CD14-positive monocyte (primary cell): ENCODE data around the gene RALGAPA2. TPM values are rescaled to one million over a fixed set of nuclear protein-coding genes. Genes with fewer than 3 reads are reported as not detected.

Experiments
- DNase-seq, 3 donors: peaks; one replicate each; pipeline ENCODE4 v3.0.0-alpha.2; 2011 to 2022
- H2AFZ ChIP-seq: 2 replicates; pipeline ENCODE4 v1.6.0; 2012; ENCODE audit warnings: mild to moderate bottlenecking, low read depth, low read length, inconsistent platforms; ENCODE audit not compliant: insufficient read depth, poor library complexity, severe bottlenecking
- H3K27ac ChIP-seq, 2 donors: 1 replicate in 1 of 2; 2 replicates in 1 of 2; pipeline ENCODE4 v1.5.1; 2012 to 2013; ENCODE audit warnings: low read length in 2 of 2, control low read depth in 1 of 2, inconsistent platforms in 1 of 2, low read depth in 1 of 2, mild to moderate bottlenecking in 1 of 2
- H3K27me3 ChIP-seq, 2 donors: one replicate each; pipeline versions ENCODE4 v1.6.0 to v1.6.1; 2011 to 2013; ENCODE audit warnings: low read length in 2 of 2; ENCODE audit not compliant: control insufficient read depth in 2 of 2, insufficient read depth in 2 of 2
- H3K36me3 ChIP-seq, 2 donors: replicated peaks in 1 of 2; 1 replicate in 1 of 2; 2 replicates in 1 of 2; pipeline versions ENCODE4 v1.5.1 to v1.6.1; 2012 to 2013; ENCODE audit warnings: low read length in 2 of 2, control low read depth in 1 of 2, inconsistent platforms in 1 of 2, mild to moderate bottlenecking in 1 of 2; ENCODE audit not compliant: insufficient read depth in 2 of 2, control insufficient read depth in 1 of 2
- H3K4me1 ChIP-seq, 2 donors: 1 replicate in 1 of 2; 2 replicates in 1 of 2; pipeline versions ENCODE4 v1.5.1 to v1.6.1; 2012 to 2013; ENCODE audit warnings: low read length in 2 of 2, control low read depth in 1 of 2, inconsistent platforms in 1 of 2, mild to moderate bottlenecking in 1 of 2, moderate library complexity in 1 of 2; ENCODE audit not compliant: insufficient read depth in 2 of 2, control insufficient read depth in 1 of 2
- H3K4me2 ChIP-seq: replicated peaks from 2 replicates; pipeline ENCODE3; 2012; ENCODE audit warnings: low read length, moderate library complexity, mild to moderate bottlenecking; ENCODE audit not compliant: poor library complexity, severe bottlenecking; ENCODE audit errors: extremely low read depth
- H3K4me3 ChIP-seq, 3 experiments: fragments of 200-600 bp in 1 of 3; sonication (generic) in 1 of 3; replicated peaks in 1 of 3; 1 replicate in 2 of 3; 2 replicates in 1 of 3; pipeline ENCODE4 v1.5.1; 2011 to 2013; ENCODE audit warnings: low read length in 3 of 3, mild to moderate bottlenecking in 3 of 3, control low read depth in 2 of 3, low read depth in 2 of 3, inconsistent platforms in 1 of 3, moderate library complexity in 1 of 3
- H3K79me2 ChIP-seq: 2 replicates; pipeline ENCODE4 v1.6.0; 2012; ENCODE audit warnings: mild to moderate bottlenecking, control low read depth, inconsistent platforms, low read length, moderate library complexity; ENCODE audit not compliant: insufficient read depth
- H3K9ac ChIP-seq: 2 replicates; pipeline ENCODE4 v1.6.0; 2017; ENCODE audit warnings: low read length, mild to moderate bottlenecking; ENCODE audit not compliant: insufficient read depth, poor library complexity, severe bottlenecking
- H3K9me3 ChIP-seq, 2 donors: replicated peaks in 1 of 2; 1 replicate in 1 of 2; 2 replicates in 1 of 2; pipeline versions ENCODE4 v1.5.1 to v1.6.1; 2012 to 2013; ENCODE audit warnings: low read length in 2 of 2, control low read depth in 1 of 2; ENCODE audit not compliant: control insufficient read depth in 1 of 2, insufficient read depth in 1 of 2
- H4K20me1 ChIP-seq: 2 replicates; pipeline ENCODE4 v1.6.0; 2012; ENCODE audit warnings: mild to moderate bottlenecking, low read length, control low read depth, moderate library complexity; ENCODE audit not compliant: insufficient read depth
- H3K27ac Mint-ChIP-seq, 7 donors: one replicate each; pipeline ENCODE4 v1.8.0; 2020; ENCODE audit warnings: mild to moderate bottlenecking in 7 of 7, mixed read lengths in 7 of 7, moderate library complexity in 6 of 7, inconsistent platforms in 2 of 7
- H3K27me3 Mint-ChIP-seq, 3 donors: one replicate each; pipeline ENCODE4 v1.8.0; 2021 to 2022; ENCODE audit warnings: low read depth in 3 of 3, mild to moderate bottlenecking in 3 of 3, mixed read lengths in 3 of 3, moderate library complexity in 3 of 3, inconsistent platforms in 1 of 3
- H3K36me3 Mint-ChIP-seq, 2 donors: one replicate each; pipeline ENCODE4 v1.8.0; 2020; ENCODE audit warnings: mixed read lengths in 2 of 2, inconsistent platforms in 1 of 2, mild to moderate bottlenecking in 1 of 2
- H3K4me1 Mint-ChIP-seq: one replicate; pipeline ENCODE4 v1.8.0; 2020; ENCODE audit warnings: mild to moderate bottlenecking, mixed read lengths
- H3K4me3 Mint-ChIP-seq, 2 donors: one replicate each; pipeline ENCODE4 v1.8.0; 2020; ENCODE audit warnings: mild to moderate bottlenecking in 2 of 2, mixed read lengths in 2 of 2, moderate library complexity in 1 of 2
- H3K9me3 Mint-ChIP-seq, 7 donors: one replicate each; pipeline ENCODE4 v1.8.0; 2020 to 2022; ENCODE audit warnings: mixed read lengths in 7 of 7, mild to moderate bottlenecking in 6 of 7, moderate library complexity in 6 of 7, inconsistent platforms in 2 of 7
- WGBS: methylation state at CpG from one replicate; pipeline ENCODE4 v1.1.5; 2013; ENCODE audit warnings: missing lambda C conversion rate; ENCODE audit not compliant: insufficient coverage; 5-methylcytosine and 5-hydroxymethylcytosine counted together
- intact Hi-C, 2 donors: fragments of 100-400 bp; cut with micrococcal nuclease; formaldehyde crosslinking; loops; one replicate each; pipeline versions ENCODE4 v1.15.0 to v1.15.1; 2023
- polyA plus RNA-seq, 3 donors: library from polyadenylated mRNA; depleted of rRNA in 1 of 3; unstranded in 2 of 3; stranded (reverse) in 1 of 3; fragments of 300-500 nt in 2 of 3; fragments of >200 nt in 1 of 3; fragmentation: Illumina TruSeq in 2 of 3; gene quantifications; 1 replicate in 2 of 3; 2 replicates in 1 of 3; pipeline ENCODE4 v1.2.3, GENCODE V29; 2012 to 2021
- TF ChIP-seq, protein P1 (sequence below): fragments of 200-600 bp; IDR thresholded peaks from one replicate; pipeline ENCODE4 v1.8.0; 2022; ENCODE audit warnings: antibody characterized with exemption, mild to moderate bottlenecking

RALGAPA2 gene
- polyA plus RNA-seq, 3 donors = 6.2 to 13.0 (median 8.9) TPM

DNA sequence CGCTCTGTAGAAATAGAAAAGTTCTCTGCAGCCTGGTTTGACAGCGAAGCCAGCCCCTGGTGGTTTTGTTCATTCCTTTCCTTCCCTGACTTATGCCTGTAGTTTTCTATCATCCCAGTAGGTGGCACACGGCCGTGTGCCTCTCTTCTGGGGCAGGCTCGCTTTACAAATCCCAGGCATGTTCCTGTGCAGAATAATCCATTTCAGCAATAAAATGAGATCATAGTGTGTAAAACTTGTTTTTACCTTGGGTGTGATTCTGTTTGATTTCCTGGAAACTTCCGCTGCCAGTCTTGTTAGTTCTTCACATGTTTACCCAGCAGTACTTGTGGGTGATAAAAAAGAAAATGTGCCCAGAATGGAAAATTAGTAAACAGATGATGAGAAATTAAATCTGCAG, 352.0 kb downstream of the RALGAPA2 start:
- 0% methylated on average over 3 of the region's 6 CpGs for WGBS
- H3K36me3 ChIP-seq = no peaks in the 10 kb centered on the region
- peaks cover 48 to 55% of the 10 kb centered on the region in 2 donors for H3K27me3 ChIP-seq
- H3K27ac ChIP-seq = no peak overlapping the region
- no peaks in the 10 kb centered on the region for H4K20me1 ChIP-seq
- H3K4me3 ChIP-seq = no peak overlapping the region
- H3K9me3 ChIP-seq = peaks cover 0 to 17% of the 10 kb centered on the region in 2 donors
- H3K9ac ChIP-seq = no peak overlapping the region
- Mint-ChIP-seq H3K27ac (no peak overlapping the region), H3K27me3 (peaks cover 54 to 61% (median 60%) of the 10 kb centered on the region in 3 donors), H3K4me1 (peaks cover 38% of the 10 kb centered on the region), H3K9me3 (peaks cover under 1 to 27% (median 11%) of the 10 kb centered on the region in 7 donors), H3K4me3 (peak overlapping the region; percentile 38 to 76), H3K36me3 (peaks cover 0 to 1% of the 10 kb centered on the region in 2 donors)
- peaks cover 21 to 30% of the 10 kb centered on the region in 2 donors for H3K4me1 ChIP-seq
- DNase-seq = peak; percentile 30 to 39 (median 34)
- peak overlapping the region; percentile 0 for H3K4me2 ChIP-seq
- TF ChIP-seq, protein P1, sequence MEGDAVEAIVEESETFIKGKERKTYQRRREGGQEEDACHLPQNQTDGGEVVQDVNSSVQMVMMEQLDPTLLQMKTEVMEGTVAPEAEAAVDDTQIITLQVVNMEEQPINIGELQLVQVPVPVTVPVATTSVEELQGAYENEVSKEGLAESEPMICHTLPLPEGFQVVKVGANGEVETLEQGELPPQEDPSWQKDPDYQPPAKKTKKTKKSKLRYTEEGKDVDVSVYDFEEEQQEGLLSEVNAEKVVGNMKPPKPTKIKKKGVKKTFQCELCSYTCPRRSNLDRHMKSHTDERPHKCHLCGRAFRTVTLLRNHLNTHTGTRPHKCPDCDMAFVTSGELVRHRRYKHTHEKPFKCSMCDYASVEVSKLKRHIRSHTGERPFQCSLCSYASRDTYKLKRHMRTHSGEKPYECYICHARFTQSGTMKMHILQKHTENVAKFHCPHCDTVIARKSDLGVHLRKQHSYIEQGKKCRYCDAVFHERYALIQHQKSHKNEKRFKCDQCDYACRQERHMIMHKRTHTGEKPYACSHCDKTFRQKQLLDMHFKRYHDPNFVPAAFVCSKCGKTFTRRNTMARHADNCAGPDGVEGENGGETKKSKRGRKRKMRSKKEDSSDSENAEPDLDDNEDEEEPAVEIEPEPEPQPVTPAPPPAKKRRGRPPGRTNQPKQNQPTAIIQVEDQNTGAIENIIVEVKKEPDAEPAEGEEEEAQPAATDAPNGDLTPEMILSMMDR = peak; percentile 80
- H3K79me2 ChIP-seq = no peaks in the 10 kb centered on the region
- H2AFZ ChIP-seq = no peak overlapping the region
- intact Hi-C loops = no loop called here

DNA sequence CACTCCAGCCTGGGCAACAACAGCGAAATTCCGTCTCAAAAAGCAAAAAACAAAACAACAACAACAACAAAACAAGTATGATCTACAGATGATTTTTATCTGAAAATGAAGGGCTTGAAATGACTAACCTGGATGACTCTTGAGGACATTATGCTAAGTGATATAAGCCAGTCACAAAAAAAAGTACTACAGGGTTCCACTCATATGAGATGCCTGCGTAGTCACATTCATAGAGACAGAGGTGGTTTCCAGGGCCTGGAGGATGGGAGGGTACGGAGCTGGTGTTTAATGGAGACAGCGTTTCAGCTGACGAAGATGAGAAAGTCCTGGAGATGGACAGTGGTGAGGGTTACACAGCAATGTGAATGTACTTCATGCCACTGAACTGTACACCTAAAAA, 352.8 kb downstream of the RALGAPA2 start:
- no peaks in the 10 kb centered on the region for H3K36me3 ChIP-seq
- Mint-ChIP-seq H3K9me3 (peaks cover 7 to 29% (median 15%) of the 10 kb centered on the region in 7 donors), H3K27ac (no peak overlapping the region), H3K27me3 (peaks cover 47 to 53% (median 53%) of the 10 kb centered on the region in 3 donors), H3K4me1 (peaks cover 32% of the 10 kb centered on the region), H3K36me3 (no peaks in the 10 kb centered on the region), H3K4me3 (no peak overlapping the region)
- no peak overlapping the region for H3K9ac ChIP-seq
- no peaks in the 10 kb centered on the region for H4K20me1 ChIP-seq
- no peak overlapping the region for H2AFZ ChIP-seq
- DNase-seq = no peak
- intact Hi-C loops = no loop called here
- H3K4me1 ChIP-seq = peaks cover 21 to 23% of the 10 kb centered on the region in 2 donors
- no peak overlapping the region for H3K4me3 ChIP-seq
- no peak overlapping the region for H3K4me2 ChIP-seq
- no peaks in the 10 kb centered on the region for H3K79me2 ChIP-seq
- H3K27me3 ChIP-seq = peaks cover 41 to 46% of the 10 kb centered on the region in 2 donors
- TF ChIP-seq, protein P1 = no peak
- 90% methylated on average over 2 of the region's 6 CpGs for WGBS
- peaks cover 5 to 15% of the 10 kb centered on the region in 2 donors for H3K9me3 ChIP-seq
- H3K27ac ChIP-seq = no peak overlapping the region
